ENCODE measurements around the gene IRAG1. TPM values are rescaled to one million over a fixed set of nuclear protein-coding genes. Genes with fewer than 3 reads are reported as not detected.

Gene IRAG1
- total RNA-seq, 1 experiment from 2014 or later: not detected

- BruUV-seq (replicated peaks): no TSS peak
- ChIA-PET CTCF (no interaction called here), POLR2A (no interaction called here)
- no peak for TF ChIP-seq CTCF (IDR thresholded peaks at IDR 0.05; ENCODE audit: unreplicated experiment)
- Mint-ChIP-seq H3K27ac (ENCODE audit: low read depth, unreplicated experiment) (no peak overlapping the region), H3K27me3 (ENCODE audit: insufficient read depth, unreplicated experiment) (no peaks in the 10 kb centered on the region), H3K36me3 (ENCODE audit: insufficient read depth, unreplicated experiment) (no peaks in the 10 kb centered on the region), H3K4me1 (ENCODE audit: insufficient read depth, unreplicated experiment) (no peaks in the 10 kb centered on the region), H3K9me3 (ENCODE audit: unreplicated experiment) (no peaks in the 10 kb centered on the region), H3K4me3 (ENCODE audit: unreplicated experiment) (no peak overlapping the region)
- intact Hi-C loops (cut with micrococcal nuclease): no loop called here
- DNase-seq (ENCODE audit: unreplicated experiment): no peak
Observed at GRCh38 chr11:10699072-10699471, 5.5 kb upstream of the IRAG1 start.

GRCh38 chr11:10697323-10697620 is 3.7 kb upstream of the IRAG1 start:
- H3K27me3 Mint-ChIP-seq (ENCODE audit: insufficient read depth, unreplicated experiment): peaks cover 11% of the 10 kb centered on the region
- H3K36me3 Mint-ChIP-seq (ENCODE audit: insufficient read depth, unreplicated experiment): no peaks in the 10 kb centered on the region
- no peaks in the 10 kb centered on the region for H3K4me1 Mint-ChIP-seq (ENCODE audit: insufficient read depth, unreplicated experiment)
- ChIA-PET CTCF (interaction anchor here (0.6 kb wide), 1 partner anchor 171 kb away, joined by 3 read pairs; no protein-coding TSS in a partner anchor), POLR2A (no interaction called here)
- no peak for TF ChIP-seq CTCF (IDR thresholded peaks at IDR 0.05; ENCODE audit: unreplicated experiment)
- no peaks in the 10 kb centered on the region for H3K9me3 Mint-ChIP-seq (ENCODE audit: unreplicated experiment)
- H3K27ac Mint-ChIP-seq (ENCODE audit: low read depth, unreplicated experiment): no peak overlapping the region
- H3K4me3 Mint-ChIP-seq (ENCODE audit: unreplicated experiment): no peak overlapping the region
- no peak for DNase-seq (ENCODE audit: unreplicated experiment)
- no TSS peak for BruUV-seq (replicated peaks)
- intact Hi-C loops (cut with micrococcal nuclease): no loop called here

GRCh38 chr11:10696468-10697322 is 3.1 kb upstream of the IRAG1 start:
- Mint-ChIP-seq H3K9me3 (ENCODE audit: unreplicated experiment) (no peaks in the 10 kb centered on the region), H3K36me3 (ENCODE audit: insufficient read depth, unreplicated experiment) (no peaks in the 10 kb centered on the region), H3K4me1 (ENCODE audit: insufficient read depth, unreplicated experiment) (no peaks in the 10 kb centered on the region), H3K27me3 (ENCODE audit: insufficient read depth, unreplicated experiment) (peaks cover 12% of the 10 kb centered on the region), H3K4me3 (ENCODE audit: unreplicated experiment) (no peak overlapping the region), H3K27ac (ENCODE audit: low read depth, unreplicated experiment) (no peak overlapping the region)
- no peak for TF ChIP-seq CTCF (IDR thresholded peaks at IDR 0.05; ENCODE audit: unreplicated experiment)
- intact Hi-C loops (cut with micrococcal nuclease): no loop called here
- BruUV-seq (replicated peaks): no TSS peak
- ChIA-PET CTCF (interaction anchor here (0.6 kb wide), 2 partner anchors 170 to 390 kb away, joined by 3 read pairs; no protein-coding TSS in a partner anchor), POLR2A (no interaction called here)
- no peak for DNase-seq (ENCODE audit: unreplicated experiment)

GRCh38 chr11:10695833-10696232 is 2.3 kb upstream of the IRAG1 start:
- BruUV-seq (replicated peaks): no TSS peak
- ChIA-PET POLR2A (no interaction called here), CTCF (no interaction called here)
- H3K9me3 Mint-ChIP-seq (ENCODE audit: unreplicated experiment): no peaks in the 10 kb centered on the region
- H3K4me3 Mint-ChIP-seq (ENCODE audit: unreplicated experiment): no peak overlapping the region
- intact Hi-C loops (cut with micrococcal nuclease): no loop called here
- H3K4me1 Mint-ChIP-seq (ENCODE audit: insufficient read depth, unreplicated experiment): no peaks in the 10 kb centered on the region
- H3K36me3 Mint-ChIP-seq (ENCODE audit: insufficient read depth, unreplicated experiment): no peaks in the 10 kb centered on the region
- no peak for DNase-seq (ENCODE audit: unreplicated experiment)
- H3K27ac Mint-ChIP-seq (ENCODE audit: low read depth, unreplicated experiment): no peak overlapping the region
- TF ChIP-seq CTCF (IDR thresholded peaks at IDR 0.05; ENCODE audit: unreplicated experiment): no peak
- H3K27me3 Mint-ChIP-seq (ENCODE audit: insufficient read depth, unreplicated experiment): peaks cover 20% of the 10 kb centered on the region

All from MCF 10A (cell line).